NB4 (cell line): ENCODE data around the gene ARMC5.

Experiments
- MYC ChIP-seq: IDR thresholded peaks from 2 replicates; pipeline ENCODE4 v1.6.1; 2011; ENCODE audit warnings: low read depth, low read length
- POLR2A ChIP-seq: IDR thresholded peaks from 2 replicates; pipeline ENCODE4 v1.6.1; 2011; ENCODE audit warnings: mild to moderate bottlenecking; ENCODE audit not compliant: insufficient read length; ENCODE audit errors: extremely low read depth
- TF ChIP-seq, protein P1 (sequence below): IDR thresholded peaks from one replicate; pipeline ENCODE4 v1.5.1; 2012; ENCODE audit warnings: low read depth, low read length
- TF ChIP-seq, protein P2 (sequence below): IDR thresholded peaks from 2 replicates; pipeline ENCODE4 v1.6.1; 2011; ENCODE audit warnings: low read depth, low read length

- TF ChIP-seq POLR2A (no peak), MYC (no peak)
- TF ChIP-seq, protein P1, sequence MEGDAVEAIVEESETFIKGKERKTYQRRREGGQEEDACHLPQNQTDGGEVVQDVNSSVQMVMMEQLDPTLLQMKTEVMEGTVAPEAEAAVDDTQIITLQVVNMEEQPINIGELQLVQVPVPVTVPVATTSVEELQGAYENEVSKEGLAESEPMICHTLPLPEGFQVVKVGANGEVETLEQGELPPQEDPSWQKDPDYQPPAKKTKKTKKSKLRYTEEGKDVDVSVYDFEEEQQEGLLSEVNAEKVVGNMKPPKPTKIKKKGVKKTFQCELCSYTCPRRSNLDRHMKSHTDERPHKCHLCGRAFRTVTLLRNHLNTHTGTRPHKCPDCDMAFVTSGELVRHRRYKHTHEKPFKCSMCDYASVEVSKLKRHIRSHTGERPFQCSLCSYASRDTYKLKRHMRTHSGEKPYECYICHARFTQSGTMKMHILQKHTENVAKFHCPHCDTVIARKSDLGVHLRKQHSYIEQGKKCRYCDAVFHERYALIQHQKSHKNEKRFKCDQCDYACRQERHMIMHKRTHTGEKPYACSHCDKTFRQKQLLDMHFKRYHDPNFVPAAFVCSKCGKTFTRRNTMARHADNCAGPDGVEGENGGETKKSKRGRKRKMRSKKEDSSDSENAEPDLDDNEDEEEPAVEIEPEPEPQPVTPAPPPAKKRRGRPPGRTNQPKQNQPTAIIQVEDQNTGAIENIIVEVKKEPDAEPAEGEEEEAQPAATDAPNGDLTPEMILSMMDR, result no peak
- TF ChIP-seq, protein P2, sequence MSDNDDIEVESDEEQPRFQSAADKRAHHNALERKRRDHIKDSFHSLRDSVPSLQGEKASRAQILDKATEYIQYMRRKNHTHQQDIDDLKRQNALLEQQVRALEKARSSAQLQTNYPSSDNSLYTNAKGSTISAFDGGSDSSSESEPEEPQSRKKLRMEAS, result no peak
These were observed 30.6 kb downstream of the ARMC5 start for GRCh38 chr16:31489616-31490584.
